SW 1271 (cell line): ENCODE measurements around the gene HECW1.
A peak's percentile ranks its signal among the peaks of the same experiment; 100 is the strongest.

Source experiments
- DNase-seq, 2 experiments: peaks; one replicate each; lab custom pipeline; 2025; lab: John Stamatoyannopoulos, UW

The HECW1 gene

DNA sequence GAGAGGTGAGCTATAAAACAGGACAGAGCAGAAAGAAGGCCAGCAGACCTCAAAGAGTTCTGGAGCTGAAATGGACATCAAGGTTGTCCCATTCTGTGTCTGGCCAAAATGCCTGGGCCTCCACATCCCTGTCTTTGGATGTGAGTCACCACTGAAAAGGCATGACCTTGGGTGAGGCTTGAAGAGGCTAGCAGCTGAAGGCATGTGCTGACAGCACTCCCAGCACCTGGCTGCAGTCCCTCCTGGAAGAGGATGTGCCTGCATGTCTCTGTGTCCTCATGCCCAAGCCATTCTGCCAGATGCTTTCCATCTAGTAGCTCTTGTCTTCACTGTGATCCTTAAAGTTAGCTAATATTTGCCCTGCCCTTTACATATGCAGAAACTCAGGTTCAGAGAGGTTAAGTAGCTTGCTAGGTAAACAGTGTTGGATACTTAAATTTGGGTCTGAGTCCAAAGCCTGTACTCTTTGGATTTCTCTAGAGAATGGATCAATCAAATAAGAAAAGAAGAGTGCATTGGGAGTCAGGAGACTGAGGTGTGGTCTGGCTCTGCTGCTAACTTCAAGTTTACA, 35.8 kb downstream of the HECW1 start:
- no peak for DNase-seq

GRCh38 chr7:43151076-43151475, 38.6 kb downstream of the HECW1 start:
- no peak for DNase-seq

GRCh38 chr7:43152696-43153095, 40.2 kb downstream of the HECW1 start:
- DNase-seq: no peak

GRCh38 chr7:43155636-43156035, 43.2 kb downstream of the HECW1 start:
- no peak for DNase-seq

GRCh38 chr7:43163885-43164284, 51.4 kb downstream of the HECW1 start:
- no peak for DNase-seq

DNA sequence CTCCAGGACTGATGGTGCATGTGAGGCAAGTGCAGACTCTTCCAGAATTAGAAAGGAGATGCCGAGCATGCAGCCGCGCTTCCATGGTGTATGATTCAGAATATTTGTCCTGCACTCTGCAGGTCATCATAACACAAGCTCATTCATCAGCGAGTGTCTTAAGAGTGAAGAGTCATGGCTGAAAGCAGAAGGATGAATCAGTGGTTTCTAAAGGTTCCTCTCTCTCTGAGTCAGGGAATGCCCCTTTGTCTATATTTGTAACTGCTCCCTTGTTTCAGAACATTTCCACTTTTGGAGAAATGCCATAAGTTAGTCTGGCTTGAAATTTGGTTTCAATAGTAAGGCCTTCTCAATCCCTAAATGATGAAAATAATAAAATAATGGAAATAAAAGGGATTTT, 52.3 kb downstream of the HECW1 start:
- no peak for DNase-seq

DNA sequence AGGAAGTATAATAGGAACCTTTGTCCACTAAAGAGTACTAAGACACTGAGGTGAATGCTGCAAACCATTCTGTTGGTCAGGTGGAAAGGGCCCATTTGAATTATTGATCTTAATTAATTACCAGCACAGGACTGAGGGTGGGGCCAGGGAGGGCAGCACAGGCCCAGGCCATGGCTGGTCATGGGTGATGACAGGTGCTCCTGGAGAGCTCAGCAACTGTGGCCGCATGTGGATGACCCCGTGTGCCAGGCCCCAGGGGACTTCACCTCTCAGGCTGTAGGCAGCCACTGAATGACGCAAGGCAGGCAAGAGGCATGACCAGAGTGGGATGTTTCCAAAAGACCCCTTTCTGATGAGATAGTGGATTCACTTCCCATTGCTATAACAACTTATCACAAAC, 54.2 kb downstream of the HECW1 start:
- DNase-seq: no peak

DNA sequence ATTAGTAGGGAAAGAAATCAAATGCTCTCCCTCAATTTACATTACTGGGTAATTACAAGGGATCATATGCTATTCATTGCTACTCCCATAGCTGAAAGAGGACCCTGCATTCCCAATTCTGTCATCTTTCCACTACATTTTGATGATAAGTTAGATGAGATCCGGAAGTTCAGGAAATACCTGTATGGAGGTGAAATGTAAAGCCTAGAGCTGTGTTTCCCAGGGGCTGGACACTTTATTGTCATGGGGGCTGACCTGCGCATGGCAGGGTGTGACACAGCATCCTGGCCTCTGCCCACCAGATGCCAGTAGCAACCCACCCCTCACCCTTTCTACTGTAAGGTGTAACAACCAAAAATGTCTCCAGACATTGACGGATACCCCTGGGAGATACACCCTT, 56.6 kb downstream of the HECW1 start:
- DNase-seq: no peak

- DNase-seq: no peak
These were observed 58.1 kb downstream of the HECW1 start for GRCh38 chr7:43170571-43170970.

GRCh38 chr7:43175570-43176200, 63.2 kb downstream of the HECW1 start:
- DNase-seq: no peak

DNA sequence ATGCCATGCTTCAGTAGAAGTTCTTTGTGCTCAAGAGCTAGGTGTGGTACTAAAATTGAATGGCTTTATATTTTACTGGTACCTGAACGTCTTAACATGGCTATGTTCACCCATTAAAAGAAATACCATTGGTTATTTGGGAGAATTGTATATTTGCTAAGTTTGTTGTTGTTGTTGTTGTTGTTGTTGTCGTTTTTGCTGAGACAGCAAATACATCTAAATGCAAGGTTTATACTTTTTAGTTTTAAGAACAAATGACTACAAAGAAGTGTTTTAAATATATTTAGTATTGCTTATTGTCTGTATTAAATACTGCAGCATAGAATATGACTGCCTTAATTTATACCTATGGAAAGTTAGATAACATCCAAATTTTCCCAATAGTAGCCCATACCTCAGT, 66.9 kb downstream of the HECW1 start:
- no peak for DNase-seq

DNA sequence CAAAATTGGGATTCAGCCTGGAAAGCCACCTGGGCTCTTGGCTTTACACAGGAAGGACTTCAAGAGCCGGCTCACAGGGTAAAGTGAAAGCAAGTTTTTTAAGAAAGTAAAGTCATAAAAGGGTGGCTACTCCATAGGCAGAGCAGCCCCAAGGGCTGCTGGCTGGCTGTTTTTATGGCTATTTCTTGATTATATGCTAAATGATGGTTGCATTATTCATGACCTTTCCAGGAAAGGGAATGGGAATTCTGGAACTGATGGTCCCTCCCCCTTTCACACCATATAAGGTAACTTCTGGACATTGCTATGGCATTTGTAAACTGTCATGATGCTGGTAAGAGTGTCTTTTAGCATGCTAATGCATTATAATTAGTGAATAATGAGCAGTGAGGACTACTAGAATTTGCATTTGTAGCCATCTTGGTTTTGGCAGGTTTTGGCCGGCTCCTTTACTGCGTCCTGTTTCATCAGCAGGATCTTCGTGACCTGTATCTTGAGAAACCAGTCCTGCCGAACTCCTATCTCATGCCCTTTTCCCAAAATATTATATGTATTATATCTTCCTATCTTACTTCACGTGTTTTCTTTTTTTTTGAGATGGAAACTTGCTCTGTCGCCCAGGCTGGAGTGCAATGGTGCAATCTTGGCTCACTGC, 80.5 kb downstream of the HECW1 start:
- DNase-seq: no peak

- no peak for DNase-seq
These were observed 81.4 kb downstream of the HECW1 start for GRCh38 chr7:43193893-43194292.

DNA sequence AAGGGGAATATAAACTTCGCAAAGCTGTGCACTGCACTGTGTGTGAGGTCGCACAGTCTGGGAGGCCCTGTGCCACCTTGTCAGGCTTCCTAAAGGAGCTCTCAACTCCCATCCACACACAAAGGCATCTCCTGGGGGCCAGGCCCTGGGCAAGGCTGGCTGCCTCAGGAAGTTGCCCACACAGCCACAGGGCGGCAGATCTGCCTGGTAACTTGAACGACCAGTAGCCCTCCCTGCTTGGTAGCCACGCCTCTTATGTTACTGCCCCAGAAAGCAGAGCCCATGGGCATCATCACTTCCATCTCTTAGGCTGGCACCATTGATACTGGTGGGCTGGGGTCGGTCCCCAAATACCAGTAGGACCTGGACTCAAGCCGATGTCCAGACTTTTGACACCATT, 82.8 kb downstream of the HECW1 start:
- no peak for DNase-seq

DNA sequence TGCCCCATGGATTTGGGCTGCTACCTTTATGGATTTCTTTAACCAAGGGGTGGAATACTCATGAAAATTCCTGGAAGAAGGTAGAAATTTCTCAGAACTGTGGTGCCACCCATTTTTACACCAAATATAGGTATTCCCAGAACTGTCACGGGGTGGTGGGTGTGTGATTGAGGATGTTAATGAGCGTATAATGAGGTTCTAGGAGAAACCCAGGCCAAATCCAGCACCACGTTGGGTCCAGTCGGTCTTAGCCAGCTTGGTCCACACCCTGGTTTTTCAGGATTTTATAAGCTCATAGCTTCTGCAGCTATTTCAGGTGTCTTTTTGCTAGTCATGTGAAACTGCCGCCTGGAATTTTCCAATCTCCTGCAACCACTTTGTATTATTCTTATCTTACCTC, 83.3 kb downstream of the HECW1 start:
- no peak for DNase-seq

DNA sequence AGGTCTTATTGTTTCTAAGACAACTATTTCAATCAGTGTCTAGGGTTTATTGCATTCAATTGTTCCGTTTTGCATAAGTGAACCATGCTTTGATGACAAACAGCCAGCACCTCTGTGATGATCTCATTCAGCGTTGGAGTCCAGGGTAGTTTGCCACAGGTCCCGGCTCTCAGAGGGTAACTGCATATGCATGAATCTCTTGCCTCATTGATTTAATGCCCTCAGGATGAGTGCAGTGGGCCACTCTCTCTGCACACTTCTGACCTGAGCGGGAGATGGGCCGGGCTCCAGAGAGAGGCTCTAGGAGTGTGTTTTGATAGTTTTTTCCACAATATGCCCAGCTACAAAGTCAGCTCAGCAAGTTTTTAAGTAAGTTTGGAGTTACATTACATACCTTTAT, 83.9 kb downstream of the HECW1 start:
- no peak for DNase-seq

DNA sequence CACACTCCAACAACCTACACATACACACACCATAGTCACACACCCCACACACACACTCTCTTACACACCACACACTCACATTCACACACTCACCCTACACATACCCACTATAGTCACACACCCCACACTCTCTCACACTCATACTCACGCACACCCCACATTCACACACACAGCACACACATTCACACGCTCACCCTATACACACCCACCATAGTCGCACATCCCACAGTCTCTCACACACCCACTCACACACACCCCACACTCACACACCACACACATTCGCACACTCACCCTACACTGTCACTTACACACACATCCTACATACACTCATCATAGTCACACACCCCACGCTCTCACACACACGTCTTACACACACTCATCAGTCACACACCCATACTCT, 85.6 kb downstream of the HECW1 start:
- DNase-seq: no peak

DNA sequence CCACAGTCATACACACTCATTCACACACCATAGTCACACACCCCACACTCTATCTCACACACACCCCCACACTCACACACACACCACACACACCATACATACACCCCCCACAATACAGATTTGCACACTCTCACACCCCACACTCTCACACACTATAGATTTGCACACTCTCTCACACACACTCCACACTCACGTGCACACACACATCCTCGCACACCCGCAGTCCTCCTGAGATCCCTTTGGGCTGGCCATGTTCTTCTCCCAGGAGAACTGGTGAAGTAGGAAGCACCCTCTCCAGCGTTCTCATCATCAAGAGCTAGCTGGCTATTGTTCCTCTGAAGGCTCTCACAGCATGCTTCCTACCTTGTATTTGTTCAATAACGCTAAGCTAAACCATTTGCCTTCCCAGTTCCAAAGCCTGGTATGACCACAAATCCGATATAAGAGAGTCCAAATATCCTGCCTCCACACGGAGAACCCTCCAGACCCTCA, 86.2 kb downstream of the HECW1 start:
- no peak for DNase-seq

GRCh38 chr7:43199371-43200160, 87.1 kb downstream of the HECW1 start:
- DNase-seq: peak in 1 of 2 experiments; percentile 40

DNA sequence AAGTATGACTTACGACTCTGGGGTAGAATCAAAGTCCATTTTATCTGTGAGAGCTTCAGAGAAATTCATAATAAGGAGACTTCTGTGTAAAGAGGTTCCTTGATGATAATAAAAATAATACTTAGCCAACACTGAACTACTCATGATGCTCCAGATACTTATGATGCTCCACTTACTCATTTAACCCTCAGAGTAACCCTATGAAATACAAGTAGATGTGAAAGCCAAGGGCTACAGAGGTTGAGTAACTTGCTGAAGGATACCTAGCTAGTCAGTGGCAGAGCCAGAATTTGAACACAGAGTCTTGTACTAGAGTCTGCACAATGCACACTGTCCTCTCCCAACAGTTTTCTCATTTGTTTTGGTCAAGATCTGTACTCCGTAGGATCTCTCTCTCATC, 89.5 kb downstream of the HECW1 start:
- no peak for DNase-seq

- no peak for DNase-seq
These were observed 91.6 kb downstream of the HECW1 start for GRCh38 chr7:43204081-43204480.

- no peak for DNase-seq
These were observed 92.8 kb downstream of the HECW1 start for GRCh38 chr7:43205171-43205795.
